ENCODE measurements around the gene REC8. TPM values are rescaled to one million over a fixed set of nuclear protein-coding genes. Genes with fewer than 3 reads are reported as not detected.
A peak's percentile ranks its signal among the peaks of the same experiment; 100 is the strongest.

The REC8 gene
- total and polyA plus RNA-seq, 2 of the 13 experiments (the other 11 are each of a cell fraction or from before 2014, with no cell fraction given), result 3.4 to 14.7 TPM

DNA sequence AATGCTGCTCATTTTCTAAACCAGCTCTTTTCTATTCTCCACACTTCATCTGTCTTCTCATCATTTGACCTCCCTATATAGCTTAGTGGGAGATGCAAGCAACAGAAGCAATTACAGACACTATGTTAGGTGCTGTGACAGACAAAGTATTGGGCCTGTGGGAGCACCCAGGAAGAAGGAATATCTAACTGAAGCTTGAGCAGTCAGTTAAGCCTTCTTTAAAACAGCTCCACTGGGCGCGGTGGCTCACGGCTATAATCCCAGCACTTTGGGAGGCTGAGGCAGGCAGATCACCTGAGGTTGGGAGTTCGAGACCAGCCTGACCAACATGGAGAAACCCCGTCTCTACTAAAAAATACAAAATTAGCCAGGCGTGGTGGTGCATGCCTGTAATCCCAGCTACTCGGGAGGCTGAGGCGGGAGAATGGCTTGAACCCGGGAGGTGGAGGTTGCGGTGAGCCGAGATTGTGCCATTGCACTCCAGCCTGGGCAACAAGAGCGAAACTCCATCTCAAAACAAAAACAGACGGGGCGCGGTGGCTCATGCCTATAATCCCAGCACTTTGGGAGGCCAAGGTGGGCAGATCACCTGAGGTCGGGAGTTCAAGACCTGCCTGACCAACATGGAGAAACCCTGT lies 31.5 kb downstream of the REC8 start (continued):
- TF ChIP-seq MED1 (CRISPR knock-in tag; IDR thresholded peaks at IDR 0.05) (0 out of 2 replicates have a peak, but pooled peaks have one; percentile 13), ZBTB3 (CRISPR knock-in tag; IDR thresholded peaks at IDR 0.05; ENCODE audit: borderline replicate concordance, low read depth) (0 out of 2 replicates have a peak, but pooled peaks have one; percentile 65), ARNTL (CRISPR knock-in tag; IDR thresholded peaks at IDR 0.05) (0 out of 2 replicates have a peak, but pooled peaks have one; percentile 21), ZNF326 (CRISPR knock-in tag; IDR thresholded peaks at IDR 0.05; ENCODE audit: borderline replicate concordance) (0 out of 2 replicates have a peak, but pooled peaks have one; percentile 27), DNMT1 (CRISPR knock-in tag; IDR thresholded peaks at IDR 0.05) (0 out of 2 replicates have a peak, but pooled peaks have one; percentile 40), ZNF558 (CRISPR knock-in tag; IDR thresholded peaks at IDR 0.05; ENCODE audit: borderline replicate concordance) (0 out of 2 replicates have a peak, but pooled peaks have one; percentile 48)
- TF ChIP-seq, protein P1, sequence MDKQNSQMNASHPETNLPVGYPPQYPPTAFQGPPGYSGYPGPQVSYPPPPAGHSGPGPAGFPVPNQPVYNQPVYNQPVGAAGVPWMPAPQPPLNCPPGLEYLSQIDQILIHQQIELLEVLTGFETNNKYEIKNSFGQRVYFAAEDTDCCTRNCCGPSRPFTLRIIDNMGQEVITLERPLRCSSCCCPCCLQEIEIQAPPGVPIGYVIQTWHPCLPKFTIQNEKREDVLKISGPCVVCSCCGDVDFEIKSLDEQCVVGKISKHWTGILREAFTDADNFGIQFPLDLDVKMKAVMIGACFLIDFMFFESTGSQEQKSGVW (CRISPR knock-in tag; IDR thresholded peaks at IDR 0.05; ENCODE audit: borderline replicate concordance), result 0 out of 2 replicates have a peak, but pooled peaks have one; percentile 44
- TF ChIP-seq, protein P2, sequence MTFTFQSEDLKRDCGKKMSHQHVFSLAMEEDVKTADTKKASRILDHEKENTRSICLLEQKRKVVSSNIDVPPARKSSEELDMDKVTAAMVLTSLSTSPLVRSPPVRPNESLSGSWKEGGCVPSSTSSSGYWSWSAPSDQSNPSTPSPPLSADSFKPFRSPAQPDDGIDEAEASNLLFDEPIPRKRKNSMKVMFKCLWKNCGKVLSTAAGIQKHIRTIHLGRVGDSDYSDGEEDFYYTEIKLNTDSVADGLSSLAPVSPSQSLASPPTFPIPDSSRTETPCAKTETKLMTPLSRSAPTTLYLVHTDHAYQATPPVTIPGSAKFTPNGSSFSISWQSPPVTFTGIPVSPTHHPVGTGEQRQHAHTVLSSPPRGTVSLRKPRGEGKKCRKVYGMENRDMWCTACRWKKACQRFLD (CRISPR knock-in tag; IDR thresholded peaks at IDR 0.05; ENCODE audit: borderline replicate concordance), result peak; percentile 61; the same call in 1 of the 2 replicates
- TF ChIP-seq, protein P3, sequence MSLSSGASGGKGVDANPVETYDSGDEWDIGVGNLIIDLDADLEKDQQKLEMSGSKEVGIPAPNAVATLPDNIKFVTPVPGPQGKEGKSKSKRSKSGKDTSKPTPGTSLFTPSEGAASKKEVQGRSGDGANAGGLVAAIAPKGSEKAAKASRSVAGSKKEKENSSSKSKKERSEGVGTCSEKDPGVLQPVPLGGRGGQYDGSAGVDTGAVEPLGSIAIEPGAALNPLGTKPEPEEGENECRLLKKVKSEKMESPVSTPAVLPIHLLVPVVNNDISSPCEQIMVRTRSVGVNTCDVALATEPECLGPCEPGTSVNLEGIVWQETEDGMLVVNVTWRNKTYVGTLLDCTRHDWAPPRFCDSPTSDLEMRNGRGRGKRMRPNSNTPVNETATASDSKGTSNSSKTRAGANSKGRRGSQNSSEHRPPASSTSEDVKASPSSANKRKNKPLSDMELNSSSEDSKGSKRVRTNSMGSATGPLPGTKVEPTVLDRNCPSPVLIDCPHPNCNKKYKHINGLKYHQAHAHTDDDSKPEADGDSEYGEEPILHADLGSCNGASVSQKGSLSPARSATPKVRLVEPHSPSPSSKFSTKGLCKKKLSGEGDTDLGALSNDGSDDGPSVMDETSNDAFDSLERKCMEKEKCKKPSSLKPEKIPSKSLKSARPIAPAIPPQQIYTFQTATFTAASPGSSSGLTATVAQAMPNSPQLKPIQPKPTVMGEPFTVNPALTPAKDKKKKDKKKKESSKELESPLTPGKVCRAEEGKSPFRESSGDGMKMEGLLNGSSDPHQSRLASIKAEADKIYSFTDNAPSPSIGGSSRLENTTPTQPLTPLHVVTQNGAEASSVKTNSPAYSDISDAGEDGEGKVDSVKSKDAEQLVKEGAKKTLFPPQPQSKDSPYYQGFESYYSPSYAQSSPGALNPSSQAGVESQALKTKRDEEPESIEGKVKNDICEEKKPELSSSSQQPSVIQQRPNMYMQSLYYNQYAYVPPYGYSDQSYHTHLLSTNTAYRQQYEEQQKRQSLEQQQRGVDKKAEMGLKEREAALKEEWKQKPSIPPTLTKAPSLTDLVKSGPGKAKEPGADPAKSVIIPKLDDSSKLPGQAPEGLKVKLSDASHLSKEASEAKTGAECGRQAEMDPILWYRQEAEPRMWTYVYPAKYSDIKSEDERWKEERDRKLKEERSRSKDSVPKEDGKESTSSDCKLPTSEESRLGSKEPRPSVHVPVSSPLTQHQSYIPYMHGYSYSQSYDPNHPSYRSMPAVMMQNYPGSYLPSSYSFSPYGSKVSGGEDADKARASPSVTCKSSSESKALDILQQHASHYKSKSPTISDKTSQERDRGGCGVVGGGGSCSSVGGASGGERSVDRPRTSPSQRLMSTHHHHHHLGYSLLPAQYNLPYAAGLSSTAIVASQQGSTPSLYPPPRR (CRISPR knock-in tag; IDR thresholded peaks at IDR 0.05; ENCODE audit: borderline replicate concordance), result 0 out of 2 replicates have a peak, but pooled peaks have one; percentile 55

Data from HepG2 (cell line).